Calu3 (cell line): Measurements from ENCODE around the gene SH2D6. TPM values are rescaled to one million over a fixed set of nuclear protein-coding genes. Genes with fewer than 3 reads are reported as not detected.

Experiments
- BruUV-seq: library from RNA; stranded (reverse); fragments of 400-500 nt; replicated peaks from 2 replicates; lab custom pipeline; 2021; lab: Mats Ljungman, UMichigan
- CTCF ChIA-PET: fragments of 300-600 bp; sonication (Branson Sonifier 250); formaldehyde crosslinking; loops from one replicate; lab custom pipeline; 2022; ENCODE audit warnings: antibody characterized with exemption; lab: Charles Lee
- DNase-seq: peaks from one replicate; pipeline ENCODE4 v3.0.0; 2022
- H3K27ac Mint-ChIP-seq: one replicate; pipeline ENCODE4 v1.8.0; 2022; ENCODE audit warnings: mixed read lengths; ENCODE audit not compliant: unreplicated experiment
- H3K27me3 Mint-ChIP-seq: one replicate; pipeline ENCODE4 v1.8.0; 2022; ENCODE audit warnings: mixed read lengths; ENCODE audit not compliant: unreplicated experiment
- H3K36me3 Mint-ChIP-seq: one replicate; pipeline ENCODE4 v1.8.0; 2022; ENCODE audit warnings: mild to moderate bottlenecking, moderate library complexity, mixed read lengths; ENCODE audit not compliant: insufficient read depth, unreplicated experiment
- H3K4me1 Mint-ChIP-seq: one replicate; pipeline ENCODE4 v1.8.0; 2022; ENCODE audit warnings: mild to moderate bottlenecking, low read depth, mixed read lengths; ENCODE audit not compliant: unreplicated experiment
- H3K4me3 Mint-ChIP-seq: one replicate; pipeline ENCODE4 v1.8.0; 2022; ENCODE audit warnings: mild to moderate bottlenecking, low read depth, moderate library complexity, mixed read lengths; ENCODE audit not compliant: unreplicated experiment
- H3K9me3 Mint-ChIP-seq: one replicate; pipeline ENCODE4 v1.8.0; 2022; ENCODE audit warnings: low read depth, mixed read lengths; ENCODE audit not compliant: unreplicated experiment
- CTCF ChIP-seq: fragments of 200-600 bp; IDR thresholded peaks from one replicate; pipeline ENCODE4 v1.8.0; 2022; ENCODE audit warnings: antibody characterized with exemption; ENCODE audit not compliant: unreplicated experiment
- intact Hi-C: fragments of 100-400 bp; cut with micrococcal nuclease; formaldehyde crosslinking; loops from one replicate; pipeline ENCODE4 v1.10.0; 2022; ENCODE audit not compliant: unreplicated experiment
- total RNA-seq: library from RNA; stranded (reverse); gene quantifications from 2 replicates; pipeline ENCODE4 v1.2.3, GENCODE V29; 2022

The SH2D6 gene
- total RNA-seq, 1 experiment from 2014 or later: 1.8 TPM

GRCh38 chr2:85470850-85471800 is 52.6 kb downstream of the SH2D6 start:
- CTCF ChIA-PET: interaction anchor here (1.0 to 1.9 kb wide), 5 partner anchors 15 to 50 kb away, joined by 3 to 10 read pairs (median 4); no protein-coding TSS in a partner anchor
- peak overlapping the region; percentile 27 for H3K27ac Mint-ChIP-seq
- H3K4me3 Mint-ChIP-seq: no peak overlapping the region
- peaks cover 25% of the 10 kb centered on the region for H3K4me1 Mint-ChIP-seq
- TF ChIP-seq CTCF: no peak
- intact Hi-C loops: no loop called here
- DNase-seq: peak; percentile 30
- H3K9me3 Mint-ChIP-seq: no peaks in the 10 kb centered on the region
- H3K27me3 Mint-ChIP-seq: no peaks in the 10 kb centered on the region
- BruUV-seq: no TSS peak
- no peaks in the 10 kb centered on the region for H3K36me3 Mint-ChIP-seq

GRCh38 chr2:85472261-85472660 is 53.7 kb downstream of the SH2D6 start:
- CTCF ChIA-PET: interaction anchor here (1.0 to 1.1 kb wide), 2 partner anchors 17 to 53 kb away, joined by 3 to 10 read pairs; no protein-coding TSS in a partner anchor
- BruUV-seq: no TSS peak
- H3K9me3 Mint-ChIP-seq: no peaks in the 10 kb centered on the region
- peaks cover 17% of the 10 kb centered on the region for H3K4me1 Mint-ChIP-seq
- no peak for DNase-seq
- no peak for TF ChIP-seq CTCF
- no peaks in the 10 kb centered on the region for H3K36me3 Mint-ChIP-seq
- no peaks in the 10 kb centered on the region for H3K27me3 Mint-ChIP-seq
- no peak overlapping the region for H3K27ac Mint-ChIP-seq
- H3K4me3 Mint-ChIP-seq: no peak overlapping the region
- intact Hi-C loops: no loop called here

GRCh38 chr2:85475799-85476490 is 57.4 kb downstream of the SH2D6 start:
- H3K27ac Mint-ChIP-seq: no peak overlapping the region
- no peaks in the 10 kb centered on the region for H3K27me3 Mint-ChIP-seq
- H3K4me3 Mint-ChIP-seq: no peak overlapping the region
- no peak for TF ChIP-seq CTCF
- no peaks in the 10 kb centered on the region for H3K36me3 Mint-ChIP-seq
- no peak for DNase-seq
- BruUV-seq: no TSS peak
- intact Hi-C loops: no loop called here
- H3K4me1 Mint-ChIP-seq: no peaks in the 10 kb centered on the region
- CTCF ChIA-PET: interaction anchor here (1.1 to 1.4 kb wide), 2 partner anchors 54 to 63 kb away, joined by 3 to 5 read pairs; partner anchors contain the start of gene MAT2A
- no peaks in the 10 kb centered on the region for H3K9me3 Mint-ChIP-seq

- H3K4me1 Mint-ChIP-seq: no peaks in the 10 kb centered on the region
- intact Hi-C loops: no loop called here
- CTCF ChIA-PET: no interaction called here
- H3K4me3 Mint-ChIP-seq: no peak overlapping the region
- H3K27me3 Mint-ChIP-seq: no peaks in the 10 kb centered on the region
- no peak for TF ChIP-seq CTCF
- no TSS peak for BruUV-seq
- no peaks in the 10 kb centered on the region for H3K9me3 Mint-ChIP-seq
- DNase-seq: no peak
- no peaks in the 10 kb centered on the region for H3K36me3 Mint-ChIP-seq
- H3K27ac Mint-ChIP-seq: no peak overlapping the region
These were observed 58.1 kb downstream of the SH2D6 start for GRCh38 chr2:85476624-85477023.
